K562 (cell line): ENCODE results near the gene KL. TPM values are rescaled to one million over a fixed set of nuclear protein-coding genes. Genes with fewer than 3 reads are reported as not detected.

Experiments used
- ATAC-seq: fragments of 200-7000 bp; cut with Tn5 transposase; 3 replicates; pipeline ENCODE4 v1.9.1; 2020; ENCODE audit warnings: moderate library complexity
- BruUV-seq: library from RNA; stranded (reverse); fragments of 400-500 nt; replicated peaks from 2 replicates; lab custom pipeline; 2021; lab: Mats Ljungman, UMichigan
- CTCF ChIA-PET: fragments of 300-600 bp; formaldehyde crosslinking; extraction: SDS; loops from one replicate; lab custom pipeline; 2021; ENCODE audit warnings: low intra/inter-chr PET ratio; lab: Yijun Ruan, JAX
- POLR2A ChIA-PET: fragments of 300-600, 350-650 bp; sonication (Branson Sonifier 250); formaldehyde crosslinking; extraction: SDS; loops from one replicate; lab custom pipeline; 2021; ENCODE audit warnings: antibody characterized with exemption, inconsistent platforms; lab: Yijun Ruan, JAX
- DNase-seq, 4 experiments: peaks; one replicate each; pipeline versions ENCODE4 v3.0.0 to v3.0.0-alpha.2; 2011 to 2018; ENCODE audit warnings: low spot score in 3 of 4, mixed read lengths in 3 of 4; ENCODE audit errors: extremely low read depth in 1 of 4
- FAIRE-seq: peaks from 2 replicates; lab custom pipeline; 2011; peaks lifted over from hg19 to GRCh38; lab: Jason Lieb, UNC
- H2AFZ ChIP-seq: 2 replicates; pipeline ENCODE4 v1.6.0; 2011; ENCODE audit warnings: low read depth, low read length, control low read depth, inconsistent platforms
- H3K27ac ChIP-seq: fragments of 200-600 bp; 3 replicates; pipeline ENCODE4 v1.8.0; 2011; ENCODE audit warnings: low read depth, mild to moderate bottlenecking, control low read depth, inconsistent platforms, low read length, moderate library complexity, mixed read lengths; ENCODE audit errors: extremely low read depth
- H3K27me3 ChIP-seq, 2 experiments: fragments of 300-600 bp in 1 of 2; 2 replicates in 1 of 2; 3 replicates in 1 of 2; pipeline versions ENCODE4 v1.6.0 to v1.8.0; 2011; ENCODE audit warnings: inconsistent platforms in 2 of 2, low read length in 2 of 2, mild to moderate bottlenecking in 1 of 2, mixed read lengths in 1 of 2, moderate library complexity in 1 of 2; ENCODE audit not compliant: control insufficient read depth in 2 of 2, insufficient read depth in 2 of 2
- H3K36me3 ChIP-seq: fragments of 300-600 bp; 3 replicates; pipeline ENCODE4 v1.8.0; 2011; ENCODE audit warnings: mild to moderate bottlenecking, low read length, inconsistent platforms; ENCODE audit not compliant: control insufficient read depth, insufficient read depth
- H3K4me1 ChIP-seq, 2 experiments: fragments of 200-600 bp in 1 of 2; replicated peaks in 1 of 2; 2 replicates in 1 of 2; 3 replicates in 1 of 2; pipeline versions ENCODE4 v1.5.1 to v1.8.0; 2011; ENCODE audit warnings: inconsistent platforms in 2 of 2, low read length in 2 of 2, mild to moderate bottlenecking in 1 of 2, mixed read lengths in 1 of 2, moderate library complexity in 1 of 2; ENCODE audit not compliant: control insufficient read depth in 2 of 2, insufficient read depth in 2 of 2
- H3K4me2 ChIP-seq: 2 replicates; pipeline ENCODE4 v1.6.1; 2011; ENCODE audit warnings: low read length, control low read depth, inconsistent platforms, mixed read lengths; ENCODE audit not compliant: insufficient read depth
- H3K4me3 ChIP-seq: fragments of 200-600 bp; sonication (generic), shearing (Covaris generic); 2 replicates; pipeline ENCODE4 v1.5.1; 2016; ENCODE audit warnings: control low read depth, inconsistent platforms
- H3K79me2 ChIP-seq: fragments of 200-600 bp; 3 replicates; pipeline ENCODE4 v1.8.0; 2011; ENCODE audit warnings: low read length, inconsistent platforms; ENCODE audit not compliant: control insufficient read depth, insufficient read depth
- H3K9ac ChIP-seq, 2 experiments: 2 replicates each; pipeline versions ENCODE4 v1.6.0 to v1.6.1; 2011; ENCODE audit warnings: low read depth in 2 of 2, low read length in 2 of 2, control low read depth in 1 of 2, inconsistent platforms in 1 of 2, mild to moderate bottlenecking in 1 of 2, mixed read lengths in 1 of 2; ENCODE audit not compliant: insufficient read depth in 1 of 2
- H3K9me1 ChIP-seq: one replicate; pipeline ENCODE4 v1.6.0; 2011; ENCODE audit warnings: inconsistent platforms, mild to moderate bottlenecking, low read length, moderate library complexity; ENCODE audit not compliant: control insufficient read depth, insufficient read depth
- H3K9me3 ChIP-seq: replicated peaks from 2 replicates; pipeline ENCODE4 v1.5.1; 2011; ENCODE audit warnings: low read depth, low read length, inconsistent platforms; ENCODE audit not compliant: control insufficient read depth, insufficient read depth
- H4K20me1 ChIP-seq: replicated peaks from 2 replicates; pipeline ENCODE4 v1.6.1; 2011; ENCODE audit warnings: low read length, inconsistent platforms, mixed read lengths; ENCODE audit not compliant: control insufficient read depth, insufficient read depth
- ARID3B ChIP-seq: fragments of 250-450 bp; sonication (Bioruptor Pico); IDR thresholded peaks from 2 replicates; pipeline ENCODE4 v1.4.0; 2020; ENCODE audit warnings: borderline replicate concordance
- BACH1 ChIP-seq: fragments of 200-800 bp; sonication (Bioruptor generic); IDR thresholded peaks from 2 replicates; pipeline ENCODE4 v1.6.1; 2016; ENCODE audit warnings: missing genetic modification characterization, missing compliant biosample characterization
- MECOM ChIP-seq: fragments of 250-450 bp; sonication (Bioruptor Pico); IDR thresholded peaks from 2 replicates; pipeline ENCODE4 v1.8.0; 2022; ENCODE audit warnings: inconsistent platforms
- MEF2A ChIP-seq: IDR thresholded peaks from 2 replicates; pipeline ENCODE4 v1.6.1; 2011; ENCODE audit warnings: low read depth, mild to moderate bottlenecking, low read length, moderate library complexity; ENCODE audit not compliant: control insufficient read depth
- RAD51 ChIP-seq: fragments of 450-650 bp; IDR thresholded peaks from 2 replicates; pipeline ENCODE4 v1.7.1; 2016; ENCODE audit warnings: low read depth, mild to moderate bottlenecking, borderline replicate concordance
- SIX5 ChIP-seq, 2 experiments: IDR thresholded peaks; 2 replicates each; pipeline ENCODE4 v1.6.1; 2011; ENCODE audit warnings: low read length in 2 of 2, borderline replicate concordance in 1 of 2, low read depth in 1 of 2, mild to moderate bottlenecking in 1 of 2, moderate library complexity in 1 of 2; ENCODE audit not compliant: insufficient read depth in 1 of 2
- ZMIZ1 ChIP-seq, 2 experiments: fragments of 150-350 bp in 1 of 2; IDR thresholded peaks; 2 replicates each; pipeline ENCODE4 v1.6.1; 2012 to 2016; ENCODE audit warnings: low read depth in 2 of 2, low read length in 2 of 2, mild to moderate bottlenecking in 1 of 2, moderate library complexity in 1 of 2
- ZNF165 ChIP-seq: fragments of 250-450 bp; sonication (Bioruptor Pico); IDR thresholded peaks from 2 replicates; pipeline ENCODE4 v1.4.0; 2020; ENCODE audit warnings: borderline replicate concordance
- ZNF609 ChIP-seq: sonication (generic); formaldehyde crosslinking; IDR thresholded peaks from 2 replicates; pipeline ENCODE4 v1.8.1; 2023; ENCODE audit warnings: missing genetic modification reagents, mild to moderate bottlenecking, borderline replicate concordance
- WGBS: fragments of 100-300 bp; shearing (Covaris generic); methylation state at CpG from one replicate; pipeline ENCODE4 v1.1.6; 2016; ENCODE audit warnings: low coverage, mixed read lengths; ENCODE audit not compliant: insufficient coverage; ENCODE audit errors: missing lambda C conversion rate; 5-methylcytosine and 5-hydroxymethylcytosine counted together
- in situ Hi-C: fragments of 300-500 bp; cut with MboI; formaldehyde crosslinking; loops from 4 replicates; pipeline ENCODE4 v1.15.0; 2018; ENCODE audit warnings: inconsistent platforms, mixed read lengths
- intact Hi-C: fragments of 100-400 bp; cut with micrococcal nuclease; formaldehyde crosslinking; loops from 2 replicates; pipeline ENCODE4 v1.14.2; 2022
- polyA plus RNA-seq, 8 experiments: library from polyadenylated mRNA; depleted of rRNA in 4 of 8; stranded (reverse) in 5 of 8; unstranded in 3 of 8; fragments of >200 nt; fragmentation: Nextera tagmentation in 2 of 8; fragmentation: Illumina TruSeq in 1 of 8; extraction: Ambion mirVana in 2 of 8; extraction: Trizol in 1 of 8; gene quantifications; 2 replicates each; pipeline versions ENCODE4 v1.2.1 to v1.2.3, GENCODE V29; 2011 to 2014; ENCODE audit warnings: inconsistent platforms in 1 of 8, missing spikeins in 1 of 8
- total RNA-seq, 7 experiments: library from RNA; depleted of rRNA in 6 of 7; stranded (reverse); fragments of >200 nt in 6 of 7; fragmentation: Illumina TruSeq in 2 of 7; extraction: Trizol in 2 of 7; gene quantifications; 2 replicates each; pipeline versions ENCODE4 v1.2.1 to v1.2.3, GENCODE V29; 2011 to 2021; ENCODE audit warnings: low replicate concordance in 1 of 7

The KL gene
- total and polyA plus RNA-seq, 9 of the 15 experiments (the other 6 are each of a cell fraction or from before 2014, with no cell fraction given), result not detected

- no peaks in the 10 kb centered on the region for H3K36me3 ChIP-seq
- intact Hi-C loops, result no loop called here
- no peaks in the 10 kb centered on the region for H3K9me3 ChIP-seq
- H3K9ac ChIP-seq, result no peak overlapping the region
- no peak overlapping the region for H3K4me2 ChIP-seq
- FAIRE-seq (no peak), DNase-seq (no peak), ATAC-seq (no peak)
- CTCF ChIA-PET, result no interaction called here
- no peaks in the 10 kb centered on the region for H4K20me1 ChIP-seq
- in situ Hi-C loops, result no loop called here
- H3K27ac ChIP-seq, result no peak overlapping the region
- BruUV-seq, result no TSS peak
- no peaks in the 10 kb centered on the region for H3K4me1 ChIP-seq
- POLR2A ChIA-PET, result no interaction called here
- H3K79me2 ChIP-seq, result no peaks in the 10 kb centered on the region
- H3K4me3 ChIP-seq, result no peak overlapping the region
- 4% methylated on average over 5 of the region's 5 CpGs for WGBS
- no peak overlapping the region for H2AFZ ChIP-seq
- no peaks in the 10 kb centered on the region for H3K9me1 ChIP-seq
- peaks cover 0 to 5% of the 10 kb centered on the region in 2 experiments; a peak in 1 of 5 replicates for H3K27me3 ChIP-seq
- TF ChIP-seq ZMIZ1 (IDR thresholded peaks at IDR 0.05; ENCODE audit: low read depth in 2 of 2, low read length in 2 of 2) (no peak), BACH1 (tag) (no peak), MEF2A (no peak), RAD51 (no peak), SIX5 (IDR thresholded peaks at IDR 0.05; ENCODE audit: borderline replicate concordance in 1 of 2, insufficient read depth in 1 of 2, low read depth in 1 of 2, low read length in 2 of 2) (no peak), ZNF165 (no peak), ARID3B (CRISPR knock-in tag) (no peak), ZNF609 (CRISPR knock-in tag) (no peak), MECOM (CRISPR knock-in tag) (no peak)
Observed at GRCh38 chr13:33091415-33091774, 75.2 kb downstream of the KL start.
